ENCODE measurements around the gene DESI2.
"Not testable (repeated sequence)": the region's sequence is repeated elsewhere in the genome, so short reads cannot be mapped to it uniquely, and the experiment has no call there.

The DESI2 gene

DNA sequence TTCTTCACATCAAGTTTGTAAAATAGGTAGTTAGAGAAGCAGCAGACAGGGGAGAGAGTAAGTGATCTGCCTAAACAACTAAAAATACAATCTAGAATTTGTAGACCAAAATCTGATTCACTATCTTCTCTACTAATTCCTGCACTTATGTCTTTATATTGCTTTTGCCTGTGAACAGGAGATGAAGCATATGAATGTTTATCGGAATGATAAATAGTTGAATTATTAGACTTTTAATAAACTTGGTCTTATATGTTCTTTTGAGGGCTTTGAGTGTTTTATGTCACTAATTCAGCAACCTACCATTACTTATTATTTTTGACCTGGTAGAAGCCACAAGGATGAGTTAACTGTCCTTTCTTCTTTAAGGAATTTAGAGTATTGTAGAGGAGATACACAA lies 2.3 kb downstream of the DESI2 start:
- DNase-seq: no peak

DNA sequence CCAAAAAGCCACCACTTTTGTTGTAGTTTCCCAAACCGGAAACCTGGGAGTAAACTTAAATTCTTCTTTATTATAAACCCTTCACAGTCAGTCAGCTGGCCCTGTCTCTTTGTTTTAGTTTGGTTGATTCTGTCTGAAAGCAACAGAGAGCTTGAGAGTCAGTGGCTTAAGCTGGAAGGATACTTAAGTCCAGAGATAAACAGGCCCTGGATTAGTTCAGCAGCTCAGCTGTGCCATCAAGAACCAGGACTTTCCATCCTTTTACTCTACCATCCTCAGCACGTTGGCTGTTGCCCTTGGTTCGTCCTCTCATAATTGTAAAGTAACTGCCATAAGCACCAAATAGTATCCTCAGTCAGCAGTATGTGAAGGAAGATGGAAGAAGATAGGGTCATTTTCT lies 4.5 kb downstream of the DESI2 start:
- DNase-seq: no peak

DNA sequence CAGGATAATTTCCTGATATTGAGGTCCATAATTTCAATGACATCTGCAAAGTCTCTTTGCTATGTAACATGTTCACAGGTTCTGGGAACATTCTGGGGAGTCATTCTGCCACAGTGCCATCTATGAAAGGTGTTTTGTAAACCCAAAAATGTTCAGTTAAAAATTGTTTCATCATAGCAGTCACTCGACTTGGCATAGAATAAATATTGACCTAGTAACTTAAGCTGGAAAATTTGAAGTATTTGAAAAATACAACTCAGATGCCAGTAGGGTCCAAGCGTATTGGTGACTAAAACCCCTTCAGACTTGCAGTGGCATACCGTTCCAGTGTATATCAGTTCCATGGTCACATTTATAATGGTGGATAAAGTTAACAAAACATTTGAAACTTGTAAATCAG lies 6.8 kb downstream of the DESI2 start:
- DNase-seq: no peak

- DNase-seq: no peak
Observed at GRCh38 chr1:244660595-244660994, 7.7 kb downstream of the DESI2 start.

- DNase-seq: not testable (repeated sequence)
Observed at GRCh38 chr1:244661569-244662312, 8.8 kb downstream of the DESI2 start.

DNA sequence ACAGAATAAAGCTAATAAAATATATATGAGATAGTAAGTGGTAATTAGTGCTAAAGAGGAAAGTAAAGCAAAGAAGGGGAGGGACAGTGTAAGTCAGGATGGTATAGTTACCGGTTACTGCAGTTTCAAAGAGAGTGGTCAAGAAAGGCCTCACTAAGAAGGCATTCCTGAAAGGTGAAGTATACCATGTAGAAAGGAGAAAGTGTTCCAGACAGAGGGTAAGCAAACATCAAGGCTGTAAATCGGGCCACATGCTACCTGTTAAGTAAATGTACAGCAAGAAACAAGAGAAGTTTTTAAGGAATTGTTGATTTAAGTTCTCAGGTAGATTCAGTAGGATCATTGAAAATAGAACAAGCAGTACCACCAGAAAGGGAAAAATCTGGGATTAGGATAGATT lies 9.7 kb downstream of the DESI2 start:
- DNase-seq: no peak

- no peak for DNase-seq
Observed at GRCh38 chr1:244664353-244664752, 11.4 kb downstream of the DESI2 start.

- no peak for DNase-seq
Observed at GRCh38 chr1:244665771-244666217, 12.9 kb downstream of the DESI2 start.

DNA sequence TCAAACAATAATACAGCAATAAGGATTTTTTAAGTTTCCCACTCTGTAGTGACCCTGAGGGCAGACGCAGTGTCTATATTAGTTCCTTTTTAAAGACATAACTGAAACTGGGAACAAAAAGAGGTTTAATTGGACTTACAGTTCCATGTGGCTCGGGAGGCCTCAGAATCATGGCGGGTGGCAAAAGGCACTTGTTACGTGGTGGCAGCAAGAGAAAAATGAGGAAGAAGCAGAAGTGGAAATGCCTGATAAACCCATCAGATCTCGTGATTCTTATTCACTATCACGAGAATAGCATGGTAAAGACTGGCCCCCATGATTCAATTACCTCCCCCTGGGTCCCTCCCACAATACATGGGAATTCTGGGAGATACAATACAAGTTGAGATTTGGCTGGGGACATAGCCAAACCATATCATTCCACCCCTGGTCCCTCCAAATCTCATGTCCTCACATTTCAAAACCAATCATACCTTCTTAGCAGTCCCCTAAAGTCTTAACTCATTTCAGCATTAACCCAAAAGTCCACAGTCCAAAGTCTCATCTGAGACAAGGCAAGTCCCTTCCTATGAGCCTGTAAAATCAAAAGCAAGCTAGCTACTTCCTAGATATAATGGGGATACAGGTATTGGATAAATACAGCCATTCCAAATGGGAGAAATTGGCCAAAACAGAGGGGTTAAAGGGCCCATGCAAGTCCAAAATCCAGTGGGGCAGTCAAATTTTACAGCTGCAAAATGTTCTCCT lies 13.9 kb downstream of the DESI2 start:
- DNase-seq: not testable (repeated sequence)

- no peak for DNase-seq
Observed at GRCh38 chr1:244667797-244668196, 14.9 kb downstream of the DESI2 start.

- no peak for DNase-seq
Observed at GRCh38 chr1:244672946-244673682, 20.2 kb downstream of the DESI2 start.

DNA sequence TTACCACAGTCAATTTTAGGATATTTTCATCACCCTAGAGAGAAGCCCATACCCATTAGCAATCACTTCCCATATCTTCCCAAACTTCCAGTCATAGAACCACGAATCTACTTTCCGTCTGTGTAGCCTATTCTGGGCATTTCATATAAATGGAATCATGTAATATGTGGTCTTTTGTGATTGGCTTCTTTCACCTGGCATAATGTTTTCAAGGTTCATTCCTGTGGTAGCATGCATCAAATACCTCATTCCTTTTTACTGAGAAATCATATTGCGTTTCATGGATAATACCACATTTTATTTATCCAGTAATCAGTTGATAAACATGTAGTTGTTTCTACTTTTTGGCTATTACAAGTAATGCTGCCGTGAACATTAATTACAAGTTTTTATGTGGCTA lies 21.5 kb downstream of the DESI2 start:
- DNase-seq: no peak

DNA sequence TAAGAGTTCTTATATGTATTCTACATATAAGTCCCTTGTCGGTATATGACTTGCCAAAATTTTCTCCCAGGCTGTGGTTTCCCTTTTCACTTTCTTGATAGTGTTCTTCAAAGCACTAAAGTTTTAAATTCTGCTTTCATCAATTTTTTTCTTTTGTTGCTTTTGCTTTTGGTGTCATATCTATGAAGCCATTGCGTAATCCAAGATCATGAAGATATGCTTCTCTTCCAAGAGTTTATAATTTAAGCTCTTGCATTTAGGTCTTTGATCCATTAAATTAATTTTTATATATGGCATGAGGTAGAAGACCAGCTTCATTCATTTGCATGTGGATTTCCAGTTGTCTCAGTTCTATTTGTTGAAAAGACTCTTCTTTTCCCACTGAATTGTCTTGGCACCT lies 22.2 kb downstream of the DESI2 start:
- DNase-seq: no peak

DNA sequence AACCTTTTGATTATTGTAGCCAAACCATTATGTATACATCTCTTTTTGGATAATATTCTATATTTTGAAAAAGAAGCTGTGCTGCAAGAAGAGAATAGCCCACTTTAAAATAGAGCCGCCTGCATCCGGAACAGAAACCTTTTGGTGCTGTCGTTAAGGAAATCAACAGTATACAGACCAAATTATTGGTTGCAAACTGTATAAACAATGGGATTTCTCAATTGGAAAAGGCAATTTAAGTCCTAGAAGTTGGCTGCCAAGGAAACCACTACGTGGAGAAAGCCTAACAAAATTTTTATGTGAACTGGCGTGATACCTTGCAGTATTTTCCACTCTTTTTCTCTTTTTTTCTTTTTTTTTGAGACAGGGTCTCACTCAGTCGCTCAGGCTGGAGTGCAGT lies 25.8 kb downstream of the DESI2 start:
- no peak for DNase-seq

GRCh38 chr1:244680667-244681066 lies 27.7 kb downstream of the DESI2 start:
- DNase-seq: no peak

GRCh38 chr1:244682087-244682486 lies 29.2 kb downstream of the DESI2 start:
- DNase-seq: not testable (repeated sequence)

GRCh38 chr1:244695937-244696336 lies 43.0 kb downstream of the DESI2 start:
- DNase-seq: no peak

DNA sequence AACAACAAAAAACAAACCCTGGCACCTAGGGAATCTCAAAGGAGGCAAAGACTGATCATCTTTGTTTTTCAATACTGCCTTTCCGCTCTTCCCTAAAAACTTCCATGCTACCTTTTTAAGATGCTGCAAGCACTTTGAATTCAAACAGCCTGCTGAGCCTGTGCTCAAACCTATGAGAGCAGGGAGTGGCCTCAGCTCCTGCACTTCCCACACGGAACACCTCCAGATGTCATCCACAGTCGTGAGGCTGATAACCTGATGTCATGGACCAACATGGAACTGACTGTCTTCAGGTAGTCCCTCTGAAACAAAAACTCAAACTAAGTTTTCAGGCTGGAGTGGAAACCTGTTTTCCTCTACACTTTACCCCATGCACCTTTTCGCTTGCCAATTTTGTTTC lies 46.8 kb downstream of the DESI2 start:
- DNase-seq: no peak

GRCh38 chr1:244700808-244701207 lies 47.9 kb downstream of the DESI2 start:
- DNase-seq: no peak

- no peak for DNase-seq
Observed at GRCh38 chr1:244702620-244703019, 49.7 kb downstream of the DESI2 start.

GRCh38 chr1:244704107-244704506 lies 51.2 kb downstream of the DESI2 start:
- no peak for DNase-seq

GRCh38 chr1:244705261-244706234 lies 52.6 kb downstream of the DESI2 start:
- DNase-seq: no peak

- DNase-seq: no peak
Observed at GRCh38 chr1:244709076-244709475, 56.1 kb downstream of the DESI2 start.
